HCT116 (cell line): ENCODE measurements around the gene NUTM2F. TPM values are rescaled to one million over a fixed set of nuclear protein-coding genes. Genes with fewer than 3 reads are reported as not detected.
"Not testable (repeated sequence)": the region's sequence is repeated elsewhere in the genome, so short reads cannot be mapped to it uniquely, and the experiment has no call there.

Source experiments
- ATAC-seq: fragments of 200-7000 bp; cut with Tn5 transposase; 2 replicates; pipeline ENCODE4 v1.9.1; 2020; ENCODE audit warnings: mild to moderate bottlenecking, moderate library complexity
- BruUV-seq: library from RNA; stranded (reverse); fragments of 400-500 nt; replicated peaks from 2 replicates; lab custom pipeline; 2021; lab: Mats Ljungman, UMichigan
- CTCF ChIA-PET: fragments of 300-600 bp; sonication (Branson Sonifier 250); formaldehyde crosslinking; loops from one replicate; lab custom pipeline; 2021; ENCODE audit warnings: antibody characterized with exemption; lab: Charles Lee
- POLR2A ChIA-PET: fragments of 300-600, 350-600 bp; sonication (Branson Sonifier 250); formaldehyde crosslinking; loops from one replicate; lab custom pipeline; 2021; ENCODE audit warnings: antibody characterized with exemption; lab: Charles Lee
- RAD21 ChIA-PET, 2 experiments: fragments of 300-600 bp; sonication (Branson Sonifier 250); formaldehyde crosslinking; loops; one replicate each; lab custom pipeline; 2023; ENCODE audit warnings: low total read pairs in 2 of 2; ENCODE audit not compliant: uncharacterized antibody in 2 of 2, unreplicated experiment in 2 of 2, low non-redundant PET in 1 of 2; lab: Charles Lee
- DNase-seq: peaks from one replicate; pipeline ENCODE4 v3.0.0-alpha.2; 2010; ENCODE audit warnings: low read depth, low spot score
- H2AFZ ChIP-seq: fragments of 200-600 bp; shearing (Covaris generic), sonication (generic); 2 replicates; pipeline ENCODE4 v1.6.1; 2017; ENCODE audit warnings: low read depth, mixed run types, mixed read lengths, antibody characterized with exemption, low read length; ENCODE audit not compliant: poor library complexity, severe bottlenecking
- H3K27ac ChIP-seq: 2 replicates; pipeline ENCODE4 v1.5.1; 2012; ENCODE audit warnings: low read depth, low read length
- H3K27me3 ChIP-seq: fragments of 200-600 bp; sonication (generic); 2 replicates; pipeline ENCODE4 v1.6.1; 2016; ENCODE audit warnings: mixed run types, low read length, mixed read lengths; ENCODE audit not compliant: insufficient read depth
- H3K36me3 ChIP-seq, 2 experiments: fragments of 200-500 bp in 1 of 2; fragments of 200-600 bp in 1 of 2; sonication (Bioruptor generic) in 1 of 2; sonication (generic) in 1 of 2; 2 replicates each; pipeline versions ENCODE4 v1.5.1 to v1.6.1; 2014 to 2016; ENCODE audit warnings: low read length in 2 of 2, inconsistent platforms in 1 of 2, mixed read lengths in 1 of 2, mixed run types in 1 of 2; ENCODE audit not compliant: insufficient read depth in 2 of 2, control insufficient read depth in 1 of 2
- H3K4me1 ChIP-seq, 2 experiments: fragments of 200-600 bp in 1 of 2; sonication (generic) in 1 of 2; 2 replicates each; pipeline versions ENCODE4 v1.5.1 to v1.6.1; 2012 to 2017; ENCODE audit warnings: low read length in 2 of 2, inconsistent platforms in 1 of 2, mild to moderate bottlenecking in 1 of 2, mixed read lengths in 1 of 2, mixed run types in 1 of 2, moderate library complexity in 1 of 2; ENCODE audit not compliant: insufficient read depth in 2 of 2, control insufficient read depth in 1 of 2
- H3K4me2 ChIP-seq: fragments of 200-600 bp; sonication (generic); 2 replicates; pipeline ENCODE4 v1.6.1; 2017; ENCODE audit warnings: mixed run types, low read length, mixed read lengths
- H3K4me3 ChIP-seq, 2 experiments: fragments of 200-600 bp in 1 of 2; sonication (generic) in 1 of 2; replicated peaks in 1 of 2; 2 replicates each; pipeline ENCODE4 v1.5.1; 2011 to 2016; ENCODE audit warnings: low read length in 2 of 2, control low read depth in 1 of 2, low read depth in 1 of 2, mild to moderate bottlenecking in 1 of 2, mixed read lengths in 1 of 2, mixed run types in 1 of 2
- H3K79me2 ChIP-seq: fragments of 200-600 bp; sonication (generic); 2 replicates; pipeline ENCODE4 v1.6.1; 2017; ENCODE audit warnings: mild to moderate bottlenecking, mixed run types, low read length, moderate library complexity, mixed read lengths; ENCODE audit not compliant: insufficient read depth
- H3K9ac ChIP-seq: fragments of 200-600 bp; sonication (generic); 2 replicates; pipeline ENCODE4 v1.6.1; 2016; ENCODE audit warnings: low read length, mixed read lengths
- H3K9me2 ChIP-seq: fragments of 200-600 bp; sonication (generic), shearing (Covaris generic); 2 replicates; pipeline ENCODE4 v1.6.1; 2017; ENCODE audit warnings: mixed run types, mild to moderate bottlenecking, moderate library complexity; ENCODE audit not compliant: insufficient read depth
- H3K9me3 ChIP-seq, 2 experiments: fragments of 200-500 bp in 1 of 2; fragments of 200-600 bp in 1 of 2; sonication (Bioruptor generic) in 1 of 2; sonication (generic) in 1 of 2; 2 replicates each; pipeline ENCODE4 v1.6.1; 2014 to 2017; ENCODE audit warnings: low read length in 2 of 2, mixed read lengths in 2 of 2, inconsistent platforms in 1 of 2, low read depth in 1 of 2, mild to moderate bottlenecking in 1 of 2, mixed run types in 1 of 2, moderate library complexity in 1 of 2; ENCODE audit not compliant: control insufficient read depth in 1 of 2, insufficient read depth in 1 of 2
- H4K20me1 ChIP-seq: fragments of 200-600 bp; sonication (generic), shearing (Covaris generic); 2 replicates; pipeline ENCODE4 v1.6.1; 2017; ENCODE audit warnings: mixed run types, mild to moderate bottlenecking, moderate library complexity; ENCODE audit not compliant: insufficient read depth
- FOSL1 ChIP-seq: IDR thresholded peaks from 2 replicates; pipeline ENCODE4 v1.6.1; 2012; ENCODE audit warnings: low read depth
- JUND ChIP-seq: IDR thresholded peaks from 2 replicates; pipeline ENCODE4 v1.6.1; 2012
- intact Hi-C: fragments of 100-400 bp; cut with micrococcal nuclease; formaldehyde crosslinking; loops from 2 replicates; pipeline ENCODE4 v1.10.0; 2022
- total RNA-seq: library from RNA; stranded (reverse); gene quantifications from one replicate; pipeline ENCODE4 v1.2.1, GENCODE V29; 2021; ENCODE audit not compliant: unreplicated experiment

The NUTM2F gene
- total RNA-seq, 1 experiment from 2014 or later, result not detected

DNA sequence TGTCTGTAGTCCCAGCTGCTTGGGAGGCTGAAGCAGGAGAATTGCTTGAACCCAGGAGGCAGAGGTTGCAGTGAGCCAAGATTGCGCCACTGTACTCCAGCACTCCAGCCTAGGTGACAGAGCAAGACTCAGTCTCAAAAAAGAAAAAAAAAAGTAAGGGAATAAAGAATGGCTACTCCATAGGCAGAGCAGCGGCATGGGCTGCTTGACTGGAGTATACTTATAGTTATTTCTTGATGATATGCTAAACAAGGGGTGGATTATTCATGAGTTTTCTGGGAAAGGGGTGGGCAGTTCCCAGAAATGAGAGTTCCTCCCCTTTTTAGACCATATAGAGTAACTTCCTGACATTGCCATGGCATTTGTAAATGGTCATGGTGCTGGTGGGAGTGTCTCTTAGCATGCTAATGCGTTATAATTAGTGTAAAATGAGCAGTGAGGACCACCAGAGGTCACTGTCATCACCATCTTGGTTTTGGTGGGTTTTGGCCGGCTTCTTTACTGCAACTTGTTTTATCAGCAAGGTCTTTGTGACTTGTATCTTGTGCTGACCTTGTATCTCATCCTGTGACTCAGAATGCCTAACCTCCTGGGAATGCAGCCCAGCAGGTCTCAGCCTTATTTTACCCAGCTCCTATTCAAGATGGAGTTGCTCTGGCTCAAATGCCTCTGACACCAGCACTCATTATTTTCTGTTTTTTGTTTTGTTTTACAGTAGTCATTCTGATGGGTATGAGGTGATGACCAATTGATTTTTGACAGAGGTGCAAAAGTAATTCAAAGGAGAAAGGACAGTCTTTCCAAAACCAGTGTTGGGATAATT is 23.7 kb upstream of the NUTM2F start:
- H3K27me3 ChIP-seq, H3K27ac ChIP-seq, POLR2A ChIA-PET, H3K9me2 ChIP-seq, intact Hi-C loops, H3K4me2 ChIP-seq, RAD21 ChIA-PET, DNase-seq, BruUV-seq, H3K9me3 ChIP-seq, H3K4me1 ChIP-seq, H3K4me3 ChIP-seq, H2AFZ ChIP-seq, H3K79me2 ChIP-seq, CTCF ChIA-PET, H3K36me3 ChIP-seq, H4K20me1 ChIP-seq, H3K9ac ChIP-seq: not testable (repeated sequence)
- TF ChIP-seq JUND (peak; percentile 22; the same call in 1 of the 2 replicates), FOSL1 (peak; percentile 37; the same call in 1 of the 2 replicates)
- peak; percentile 70 for ATAC-seq

DNA sequence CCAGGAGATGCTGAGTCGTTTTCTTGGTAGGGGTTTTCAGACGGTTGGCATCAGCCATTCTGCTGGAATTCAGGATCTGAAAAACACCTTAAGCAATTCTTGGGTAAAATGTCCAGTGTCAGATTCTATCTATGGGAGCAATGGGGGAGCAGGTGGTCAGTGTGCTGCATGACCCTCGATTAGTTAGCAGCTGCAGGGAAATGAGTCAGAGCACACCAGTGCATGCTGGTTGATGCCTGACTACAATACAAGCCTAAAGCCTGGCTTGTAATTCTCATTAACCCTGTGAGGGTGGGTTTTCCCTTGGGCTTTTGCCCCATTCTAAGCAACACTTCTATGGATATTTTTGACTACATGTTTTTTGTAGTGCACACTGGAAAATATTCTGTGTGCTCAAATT is 20.3 kb upstream of the NUTM2F start:
- RAD21 ChIA-PET, POLR2A ChIA-PET, H3K9me2 ChIP-seq, BruUV-seq, H3K9ac ChIP-seq, H3K36me3 ChIP-seq, H3K4me2 ChIP-seq, H3K9me3 ChIP-seq, H3K4me3 ChIP-seq, H3K79me2 ChIP-seq, H3K27ac ChIP-seq, CTCF ChIA-PET, H4K20me1 ChIP-seq, ATAC-seq, H3K27me3 ChIP-seq, H3K4me1 ChIP-seq, H2AFZ ChIP-seq, intact Hi-C loops, DNase-seq: not testable (repeated sequence)

DNA sequence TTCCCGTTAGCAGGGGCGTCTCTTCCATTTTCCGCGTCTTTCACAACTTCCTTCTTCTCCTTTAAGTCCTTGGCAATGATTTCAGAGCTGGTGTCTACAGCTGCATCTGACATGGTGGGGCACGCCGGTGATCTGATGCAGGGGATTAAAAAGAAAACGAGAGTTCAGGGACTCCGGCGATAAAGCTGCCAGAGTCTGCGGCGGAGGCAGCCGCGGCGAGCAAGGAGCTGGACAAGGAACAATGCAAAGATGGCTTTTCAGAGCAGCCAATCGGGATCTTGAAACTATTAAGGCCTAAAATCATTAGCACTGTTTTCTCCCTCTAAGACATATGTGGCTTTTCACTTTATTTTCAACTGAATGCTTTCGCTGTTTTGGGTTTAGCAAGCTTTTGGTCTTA is 19.0 kb upstream of the NUTM2F start:
- H3K36me3 ChIP-seq, H3K27me3 ChIP-seq, H3K79me2 ChIP-seq, H3K9me2 ChIP-seq, H2AFZ ChIP-seq, H3K4me2 ChIP-seq, CTCF ChIA-PET, DNase-seq, H4K20me1 ChIP-seq, H3K27ac ChIP-seq, H3K9ac ChIP-seq, POLR2A ChIA-PET, ATAC-seq, H3K9me3 ChIP-seq, RAD21 ChIA-PET, H3K4me1 ChIP-seq, BruUV-seq, H3K4me3 ChIP-seq, intact Hi-C loops: not testable (repeated sequence)

DNA sequence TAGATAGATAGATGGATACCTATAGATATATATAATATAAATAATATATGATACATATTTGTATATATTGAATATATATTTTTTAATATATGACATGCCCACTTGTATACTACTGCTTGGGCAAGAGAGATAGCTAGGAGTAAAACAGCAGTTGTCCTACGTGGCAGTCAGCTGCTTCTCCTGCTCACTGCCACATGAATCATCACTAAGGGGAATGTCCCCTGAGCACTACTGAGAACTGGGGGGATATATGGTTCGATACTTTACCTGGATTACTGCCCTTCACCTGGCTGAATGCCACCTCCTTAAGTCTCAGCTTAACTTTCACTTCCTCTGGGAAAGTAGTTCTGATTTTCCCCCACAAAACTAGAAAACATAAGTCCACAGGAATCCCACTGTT is 13.3 kb upstream of the NUTM2F start:
- H3K4me3 ChIP-seq, H3K27ac ChIP-seq, H3K4me2 ChIP-seq, intact Hi-C loops, RAD21 ChIA-PET, H2AFZ ChIP-seq, H3K4me1 ChIP-seq, DNase-seq, H3K36me3 ChIP-seq, H3K9me2 ChIP-seq, H4K20me1 ChIP-seq, ATAC-seq, H3K9me3 ChIP-seq, H3K27me3 ChIP-seq, H3K79me2 ChIP-seq, H3K9ac ChIP-seq, BruUV-seq, POLR2A ChIA-PET, CTCF ChIA-PET: not testable (repeated sequence)
